ENCODE measurements around the gene ABCC6. TPM values are rescaled to one million over a fixed set of nuclear protein-coding genes. Genes with fewer than 3 reads are reported as not detected.
A peak's percentile ranks its signal among the peaks of the same experiment; 100 is the strongest.

Gene ABCC6
- total RNA-seq, 1 donor: 0.36 TPM

GRCh38 chr16:16143931-16144330, 79.4 kb downstream of the ABCC6 start:
- no peak overlapping the region for H2AFZ ChIP-seq (ENCODE audit: low read length)
- H3K27ac ChIP-seq (ENCODE audit: low read depth, low read length): no peak overlapping the region
- no peaks in the 10 kb centered on the region for H3K79me2 ChIP-seq (ENCODE audit: insufficient read depth, low read length)
- no peak overlapping the region for H3K4me3 ChIP-seq (ENCODE audit: insufficient read depth, low read length)
- H3K9me3 ChIP-seq (ENCODE audit: low read depth, low read length): no peaks in the 10 kb centered on the region
- no peak for DNase-seq (ENCODE audit: insufficient read length, low spot score, missing footprints)
- H3K27me3 ChIP-seq (ENCODE audit: insufficient read depth, low read length): no peaks in the 10 kb centered on the region
- TF ChIP-seq CTCF (IDR thresholded peaks at IDR 0.05; ENCODE audit: extremely low read depth, low read depth, low read length): no peak
- peaks cover 50% of the 10 kb centered on the region for H3K36me3 ChIP-seq (ENCODE audit: insufficient read depth, low read length)
- H3K4me1 ChIP-seq (ENCODE audit: insufficient read depth, low read length): no peaks in the 10 kb centered on the region
- H4K20me1 ChIP-seq (ENCODE audit: insufficient read depth, low read length): peaks cover 20% of the 10 kb centered on the region
- no peak overlapping the region for H3K4me2 ChIP-seq (ENCODE audit: insufficient read depth, low read length)

- Histone ChIP-seq H2AFZ (ENCODE audit: low read length) (no peak overlapping the region), H3K9me3 (ENCODE audit: low read depth, low read length) (no peaks in the 10 kb centered on the region), H3K4me1 (ENCODE audit: insufficient read depth, low read length) (no peaks in the 10 kb centered on the region), H3K4me3 (ENCODE audit: insufficient read depth, low read length) (no peak overlapping the region), H3K27me3 (ENCODE audit: insufficient read depth, low read length) (no peaks in the 10 kb centered on the region), H4K20me1 (ENCODE audit: insufficient read depth, low read length) (peaks cover 19% of the 10 kb centered on the region), H3K27ac (ENCODE audit: low read depth, low read length) (no peak overlapping the region), H3K79me2 (ENCODE audit: insufficient read depth, low read length) (no peaks in the 10 kb centered on the region), H3K4me2 (ENCODE audit: insufficient read depth, low read length) (no peak overlapping the region), H3K36me3 (ENCODE audit: insufficient read depth, low read length) (peaks cover 57% of the 10 kb centered on the region)
- peak; percentile 67 for DNase-seq (ENCODE audit: insufficient read length, low spot score, missing footprints)
- peak; percentile 45 for TF ChIP-seq CTCF (IDR thresholded peaks at IDR 0.05; ENCODE audit: extremely low read depth, low read depth, low read length)
Observed at GRCh38 chr16:16143038-16143763, 80.1 kb downstream of the ABCC6 start.

GRCh38 chr16:16141784-16142396, 81.4 kb downstream of the ABCC6 start:
- Histone ChIP-seq H3K27me3 (ENCODE audit: insufficient read depth, low read length) (no peaks in the 10 kb centered on the region), H3K36me3 (ENCODE audit: insufficient read depth, low read length) (peaks cover 66% of the 10 kb centered on the region), H3K4me2 (ENCODE audit: insufficient read depth, low read length) (no peak overlapping the region), H3K79me2 (ENCODE audit: insufficient read depth, low read length) (no peaks in the 10 kb centered on the region), H2AFZ (ENCODE audit: low read length) (no peak overlapping the region), H4K20me1 (ENCODE audit: insufficient read depth, low read length) (peaks cover 14% of the 10 kb centered on the region), H3K4me1 (ENCODE audit: insufficient read depth, low read length) (no peaks in the 10 kb centered on the region), H3K4me3 (ENCODE audit: insufficient read depth, low read length) (no peak overlapping the region), H3K27ac (ENCODE audit: low read depth, low read length) (no peak overlapping the region), H3K9me3 (ENCODE audit: low read depth, low read length) (no peaks in the 10 kb centered on the region)
- no peak for DNase-seq (ENCODE audit: insufficient read length, low spot score, missing footprints)
- TF ChIP-seq CTCF (IDR thresholded peaks at IDR 0.05; ENCODE audit: extremely low read depth, low read depth, low read length): no peak

GRCh38 chr16:16141141-16141540, 82.2 kb downstream of the ABCC6 start:
- no peak for TF ChIP-seq CTCF (IDR thresholded peaks at IDR 0.05; ENCODE audit: extremely low read depth, low read depth, low read length)

More at GRCh38 chr16:16141141-16141540, 82.2 kb downstream of the ABCC6 start:
- Histone ChIP-seq H3K36me3 (ENCODE audit: insufficient read depth, low read length) (peaks cover 74% of the 10 kb centered on the region), H3K9me3 (ENCODE audit: low read depth, low read length) (no peaks in the 10 kb centered on the region), H2AFZ (ENCODE audit: low read length) (no peak overlapping the region), H3K4me1 (ENCODE audit: insufficient read depth, low read length) (no peaks in the 10 kb centered on the region), H3K27ac (ENCODE audit: low read depth, low read length) (no peak overlapping the region), H3K79me2 (ENCODE audit: insufficient read depth, low read length) (no peaks in the 10 kb centered on the region), H3K27me3 (ENCODE audit: insufficient read depth, low read length) (no peaks in the 10 kb centered on the region), H3K4me3 (ENCODE audit: insufficient read depth, low read length) (no peak overlapping the region), H3K4me2 (ENCODE audit: insufficient read depth, low read length) (no peak overlapping the region), H4K20me1 (ENCODE audit: insufficient read depth, low read length) (peaks cover 9% of the 10 kb centered on the region)
- DNase-seq (ENCODE audit: insufficient read length, low spot score, missing footprints): no peak
